DOHH2 (cell line): Measurements from ENCODE around the gene ZFAND2B.

Source experiments
- EZH2phosphoT487 ChIP-seq: fragments of 200-600 bp; sonication (generic); IDR thresholded peaks from 2 replicates; pipeline ENCODE4 v1.6.1; 2017; ENCODE audit warnings: borderline replicate concordance, mild to moderate bottlenecking, antibody characterized with exemption, low read length, moderate library complexity, mixed read lengths
- TF ChIP-seq, protein P1 (sequence below): fragments of 200-600 bp; sonication (generic); IDR thresholded peaks from one replicate; pipeline ENCODE4 v1.5.1; 2014; ENCODE audit warnings: antibody characterized with exemption, mild to moderate bottlenecking, low read depth, low read length; ENCODE audit not compliant: poor library complexity, severe bottlenecking

DNA sequence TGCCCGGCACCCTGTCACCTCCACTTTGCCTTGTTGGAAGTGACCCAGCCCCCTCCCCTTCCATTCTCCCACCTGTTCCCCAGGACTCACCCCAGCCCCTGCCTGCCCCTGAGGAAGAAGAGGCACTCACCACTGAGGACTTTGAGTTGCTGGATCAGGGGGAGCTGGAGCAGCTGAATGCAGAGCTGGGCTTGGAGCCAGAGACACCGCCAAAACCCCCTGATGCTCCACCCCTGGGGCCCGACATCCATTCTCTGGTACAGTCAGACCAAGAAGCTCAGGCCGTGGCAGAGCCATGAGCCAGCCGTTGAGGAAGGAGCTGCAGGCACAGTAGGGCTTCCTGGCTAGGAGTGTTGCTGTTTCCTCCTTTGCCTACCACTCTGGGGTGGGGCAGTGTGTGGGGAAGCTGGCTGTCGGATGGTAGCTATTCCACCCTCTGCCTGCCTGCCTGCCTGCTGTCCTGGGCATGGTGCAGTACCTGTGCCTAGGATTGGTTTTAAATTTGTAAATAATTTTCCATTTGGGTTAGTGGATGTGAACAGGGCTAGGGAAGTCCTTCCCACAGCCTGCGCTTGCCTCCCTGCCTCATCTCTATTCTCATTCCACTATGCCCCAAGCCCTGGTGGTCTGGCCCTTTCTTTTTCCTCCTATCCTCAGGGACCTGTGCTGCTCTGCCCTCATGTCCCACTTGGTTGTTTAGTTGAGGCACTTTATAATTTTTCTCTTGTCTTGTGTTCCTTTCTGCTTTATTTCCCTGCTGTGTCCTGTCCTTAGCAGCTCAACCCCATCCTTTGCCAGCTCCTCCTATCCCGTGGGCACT is 24.0 kb upstream of the ZFAND2B start:
- TF ChIP-seq, protein P1, sequence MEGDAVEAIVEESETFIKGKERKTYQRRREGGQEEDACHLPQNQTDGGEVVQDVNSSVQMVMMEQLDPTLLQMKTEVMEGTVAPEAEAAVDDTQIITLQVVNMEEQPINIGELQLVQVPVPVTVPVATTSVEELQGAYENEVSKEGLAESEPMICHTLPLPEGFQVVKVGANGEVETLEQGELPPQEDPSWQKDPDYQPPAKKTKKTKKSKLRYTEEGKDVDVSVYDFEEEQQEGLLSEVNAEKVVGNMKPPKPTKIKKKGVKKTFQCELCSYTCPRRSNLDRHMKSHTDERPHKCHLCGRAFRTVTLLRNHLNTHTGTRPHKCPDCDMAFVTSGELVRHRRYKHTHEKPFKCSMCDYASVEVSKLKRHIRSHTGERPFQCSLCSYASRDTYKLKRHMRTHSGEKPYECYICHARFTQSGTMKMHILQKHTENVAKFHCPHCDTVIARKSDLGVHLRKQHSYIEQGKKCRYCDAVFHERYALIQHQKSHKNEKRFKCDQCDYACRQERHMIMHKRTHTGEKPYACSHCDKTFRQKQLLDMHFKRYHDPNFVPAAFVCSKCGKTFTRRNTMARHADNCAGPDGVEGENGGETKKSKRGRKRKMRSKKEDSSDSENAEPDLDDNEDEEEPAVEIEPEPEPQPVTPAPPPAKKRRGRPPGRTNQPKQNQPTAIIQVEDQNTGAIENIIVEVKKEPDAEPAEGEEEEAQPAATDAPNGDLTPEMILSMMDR = no peak
- no peak for TF ChIP-seq EZH2phosphoT487
